Esophagus squamous epithelium (tissue), 5 donors: ENCODE measurements around the gene IFT43. TPM values are rescaled to one million over a fixed set of nuclear protein-coding genes. Genes with fewer than 3 reads are reported as not detected.
A peak's percentile ranks its signal among the peaks of the same experiment; 100 is the strongest.

Experiments
- DNase-seq: peaks from one replicate; lab custom pipeline; 2025; lab: John Stamatoyannopoulos, UW
- H3K27ac ChIP-seq, 4 donors: fragments of 200-600 bp; sonication (generic); one replicate each; pipeline ENCODE4 v1.5.1; 2016 to 2019; ENCODE audit warnings: mild to moderate bottlenecking in 1 of 4
- H3K27me3 ChIP-seq, 4 donors: fragments of 200-600 bp; sonication (generic); 1 replicate in 3 of 4; 2 replicates in 1 of 4; pipeline versions ENCODE4 v1.5.1 to v1.6.0; 2017 to 2021; ENCODE audit warnings: antibody characterized with exemption in 1 of 4
- H3K36me3 ChIP-seq, 3 donors: fragments of 200-600 bp; sonication (generic); one replicate each; pipeline ENCODE4 v1.5.1; 2016 to 2019
- H3K4me1 ChIP-seq, 3 donors: fragments of 200-600 bp; sonication (generic); one replicate each; pipeline ENCODE4 v1.5.1; 2017 to 2019
- H3K4me3 ChIP-seq, 4 donors: fragments of 200-600 bp; sonication (generic); 1 replicate in 3 of 4; 2 replicates in 1 of 4; pipeline ENCODE4 v1.5.1; 2016 to 2019; ENCODE audit warnings: mild to moderate bottlenecking in 2 of 4, moderate library complexity in 1 of 4
- H3K9me3 ChIP-seq, 3 donors: fragments of 200-600 bp; sonication (generic); one replicate each; pipeline ENCODE4 v1.5.1; 2016 to 2019
- POLR2A ChIP-seq, 4 donors: fragments of 450-650 bp; IDR thresholded peaks; one replicate each; pipeline ENCODE4 v1.6.1; 2017; ENCODE audit warnings: antibody characterized with exemption in 4 of 4, mild to moderate bottlenecking in 4 of 4, moderate library complexity in 3 of 4
- WGBS, 2 donors: methylation state at CpG; one replicate each; pipeline ENCODE4 v1.1.5; 2018; 5-methylcytosine and 5-hydroxymethylcytosine counted together
- intact Hi-C: fragments of 100-400 bp; cut with DNase I; formaldehyde crosslinking; loops from one replicate; pipeline ENCODE4 v1.15.0; 2022
- total RNA-seq, 4 donors: library from RNA; depleted of rRNA; stranded (reverse); fragments of >200 nt; gene quantifications; one replicate each; pipeline ENCODE4 v1.1.0, GENCODE V29; 2016
- TF ChIP-seq, protein P1 (sequence below), 6 experiments: fragments of 450-650 bp in 4 of 6; fragments of 200-600 bp in 2 of 6; sonication (generic) in 2 of 6; IDR thresholded peaks; one replicate each; pipeline ENCODE4 v1.5.1; 2016 to 2019; ENCODE audit warnings: antibody characterized with exemption in 6 of 6, mild to moderate bottlenecking in 4 of 6, moderate library complexity in 4 of 6
- donor health status: DM: yes; HTN: yes; CAD: no.

Gene IFT43
- total RNA-seq, 4 donors from 2014 or later, result 15.4 to 28.8 (median 17.5) TPM

DNA sequence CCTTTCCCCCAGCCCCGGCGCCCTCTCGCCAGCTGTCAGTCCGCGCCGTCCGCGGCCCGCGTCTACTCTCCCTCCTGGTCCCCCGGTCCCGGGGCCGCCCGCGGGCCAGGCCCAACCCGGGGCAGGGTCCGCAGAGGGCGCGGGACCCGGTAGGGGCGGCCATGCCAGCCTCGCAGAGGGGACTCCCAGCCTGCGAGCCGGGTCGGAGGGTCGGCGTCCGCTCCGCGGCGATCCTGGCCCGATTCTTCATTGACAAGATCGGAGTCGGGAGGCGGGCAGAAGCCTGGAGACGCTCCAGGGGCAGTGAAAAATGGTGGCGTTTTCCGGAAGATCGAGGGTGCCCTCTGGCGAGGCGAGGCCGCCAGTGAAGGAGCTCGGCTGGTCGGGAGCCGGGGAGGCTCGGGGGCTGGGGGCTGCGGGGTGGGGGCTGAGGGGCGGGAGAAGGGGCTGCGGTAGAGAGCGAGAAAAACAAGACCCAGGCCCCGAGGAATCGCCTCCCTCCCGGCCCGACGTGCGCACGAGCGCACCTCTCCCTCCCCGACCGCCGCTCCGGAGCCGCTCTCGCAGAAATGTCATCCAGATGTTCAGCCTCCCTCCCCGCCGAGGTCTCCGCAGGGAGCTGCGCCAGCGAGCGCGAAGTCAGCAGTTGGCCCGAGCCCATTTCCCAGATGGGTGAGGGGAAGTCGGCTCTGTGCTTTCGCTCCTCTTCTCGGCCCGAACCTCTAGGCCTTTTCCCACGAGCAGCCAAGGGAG is 3.1 kb upstream of the IFT43 start:
- TF ChIP-seq, protein P1, sequence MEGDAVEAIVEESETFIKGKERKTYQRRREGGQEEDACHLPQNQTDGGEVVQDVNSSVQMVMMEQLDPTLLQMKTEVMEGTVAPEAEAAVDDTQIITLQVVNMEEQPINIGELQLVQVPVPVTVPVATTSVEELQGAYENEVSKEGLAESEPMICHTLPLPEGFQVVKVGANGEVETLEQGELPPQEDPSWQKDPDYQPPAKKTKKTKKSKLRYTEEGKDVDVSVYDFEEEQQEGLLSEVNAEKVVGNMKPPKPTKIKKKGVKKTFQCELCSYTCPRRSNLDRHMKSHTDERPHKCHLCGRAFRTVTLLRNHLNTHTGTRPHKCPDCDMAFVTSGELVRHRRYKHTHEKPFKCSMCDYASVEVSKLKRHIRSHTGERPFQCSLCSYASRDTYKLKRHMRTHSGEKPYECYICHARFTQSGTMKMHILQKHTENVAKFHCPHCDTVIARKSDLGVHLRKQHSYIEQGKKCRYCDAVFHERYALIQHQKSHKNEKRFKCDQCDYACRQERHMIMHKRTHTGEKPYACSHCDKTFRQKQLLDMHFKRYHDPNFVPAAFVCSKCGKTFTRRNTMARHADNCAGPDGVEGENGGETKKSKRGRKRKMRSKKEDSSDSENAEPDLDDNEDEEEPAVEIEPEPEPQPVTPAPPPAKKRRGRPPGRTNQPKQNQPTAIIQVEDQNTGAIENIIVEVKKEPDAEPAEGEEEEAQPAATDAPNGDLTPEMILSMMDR (IDR thresholded peaks at IDR 0.05), result peak in 5 of 6 experiments; percentile 27 to 58 (median 47)
- no peak for TF ChIP-seq POLR2A (IDR thresholded peaks at IDR 0.05)
- Histone ChIP-seq H3K4me1 (peaks cover 13 to 74% (median 29%) of the 10 kb centered on the region in 3 donors), H3K9me3 (no peaks in the 10 kb centered on the region), H3K27ac (peak overlapping the region; percentile 88 to 97 (median 92)), H3K4me3 (peak overlapping the region; percentile 63 to 91 (median 72)), H3K27me3 (no peaks in the 10 kb centered on the region), H3K36me3 (no peaks in the 10 kb centered on the region)
- 0% methylated on average over 9 of the region's 77 CpGs for WGBS, 2 donors
- intact Hi-C loops, result loop anchor here (5.0 kb wide), 2 partner anchors 75 to 275 kb away; no protein-coding TSS in a partner anchor
- DNase-seq, result no peak

DNA sequence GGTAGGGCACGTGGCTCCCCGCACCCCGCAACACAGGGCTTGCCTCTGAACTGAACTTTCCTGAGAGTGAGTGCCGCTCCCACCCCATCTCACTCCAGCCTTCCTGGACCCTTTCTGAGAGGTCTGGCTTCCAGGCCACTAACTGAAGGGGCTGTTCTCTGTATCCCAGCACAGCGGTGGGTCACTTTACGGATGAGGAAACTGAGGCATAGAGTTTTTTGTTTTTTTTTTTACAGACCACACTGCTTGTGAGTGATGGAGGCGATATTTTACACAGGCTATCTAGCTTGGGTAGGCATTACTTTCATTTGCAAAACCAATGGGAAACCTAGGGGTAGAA is 2.6 kb upstream of the IFT43 start:
- Histone ChIP-seq H3K4me3 (peak overlapping the region; percentile 63 to 91 (median 72)), H3K9me3 (no peaks in the 10 kb centered on the region), H3K27me3 (no peaks in the 10 kb centered on the region), H3K27ac (peak overlapping the region; percentile 88 to 97 (median 92)), H3K36me3 (no peaks in the 10 kb centered on the region), H3K4me1 (peaks cover 13 to 68% (median 28%) of the 10 kb centered on the region in 3 donors)
- no peak for DNase-seq
- 50 to 58% methylated on average over 2 to 4 of the region's 7 CpGs for WGBS, 2 donors
- intact Hi-C loops, result loop anchor here (5.0 kb wide), 2 partner anchors 76 to 276 kb away; no protein-coding TSS in a partner anchor
- no peak for TF ChIP-seq POLR2A (IDR thresholded peaks at IDR 0.05)
- TF ChIP-seq, protein P1 (IDR thresholded peaks at IDR 0.05), result no peak

DNA sequence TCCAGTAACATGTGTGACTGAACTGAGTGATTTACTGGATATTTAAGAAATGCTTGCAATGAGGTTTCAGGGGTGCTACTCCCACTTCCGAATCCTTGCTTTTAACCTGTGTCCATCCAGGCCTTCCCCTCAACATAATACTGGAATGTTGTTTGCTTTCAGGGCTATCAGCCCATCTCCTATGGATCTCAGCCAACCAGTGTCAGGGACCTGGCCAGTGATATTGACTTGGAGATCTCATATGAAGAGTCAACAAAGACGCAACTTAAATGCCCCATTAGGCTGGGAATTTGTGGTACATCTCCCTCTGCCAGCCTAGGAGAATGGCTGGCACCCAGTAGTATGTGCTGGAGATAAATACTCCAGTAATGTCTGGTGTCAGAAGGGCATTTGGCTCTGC is 889 bp upstream of the IFT43 start:
- 88% methylated on average over 1 to 2 of the region's 2 CpGs for WGBS, 2 donors
- peaks cover 0 to 10% (median 0%) of the 10 kb centered on the region in 3 donors for H3K36me3 ChIP-seq
- no peak for TF ChIP-seq POLR2A (IDR thresholded peaks at IDR 0.05)
- TF ChIP-seq, protein P1 (IDR thresholded peaks at IDR 0.05), result no peak
- H3K27me3 ChIP-seq, result no peaks in the 10 kb centered on the region
- intact Hi-C loops, result loop anchor here (5.0 kb wide), 2 partner anchors 77 to 277 kb away; no protein-coding TSS in a partner anchor
- DNase-seq, result no peak
- no peaks in the 10 kb centered on the region for H3K9me3 ChIP-seq
- H3K4me3 ChIP-seq, result no peak overlapping the region
- peak overlapping the region in 3 of 4 donors; percentile 91 to 93 (median 92) for H3K27ac ChIP-seq
- H3K4me1 ChIP-seq, result peaks cover 13 to 60% (median 29%) of the 10 kb centered on the region in 3 donors

DNA sequence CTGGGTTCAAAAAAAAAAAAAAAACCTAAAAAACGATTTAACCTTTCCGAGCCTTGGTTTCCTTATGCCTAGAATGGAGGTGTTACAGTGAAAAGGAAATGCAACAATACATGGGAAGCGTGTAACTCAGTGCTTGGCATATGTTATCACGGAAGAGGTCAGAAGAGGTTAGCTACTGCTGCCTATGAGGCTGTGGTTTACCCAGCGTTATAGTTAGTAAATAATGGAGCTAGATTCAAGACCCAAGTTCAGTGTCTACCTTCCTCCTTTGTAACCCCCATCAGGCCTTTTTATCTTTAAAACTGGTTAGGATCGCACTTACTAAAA is 839 bp downstream of the IFT43 start:
- H3K27ac ChIP-seq, result peak overlapping the region in 3 of 4 donors; percentile 91 to 94 (median 93)
- H3K4me1 ChIP-seq, result peaks cover 2 to 43% (median 20%) of the 10 kb centered on the region in 3 donors
- peaks cover 0 to 26% (median 0%) of the 10 kb centered on the region in 3 donors for H3K36me3 ChIP-seq
- no peaks in the 10 kb centered on the region for H3K27me3 ChIP-seq
- 20 to 23% methylated on average over 6 of the region's 6 CpGs for WGBS, 2 donors
- intact Hi-C loops, result no loop called here
- H3K9me3 ChIP-seq, result no peaks in the 10 kb centered on the region
- peak overlapping the region; percentile 72 to 89 (median 81) for H3K4me3 ChIP-seq
- no peak for DNase-seq
- no peak for TF ChIP-seq POLR2A (IDR thresholded peaks at IDR 0.05)
- TF ChIP-seq, protein P1 (IDR thresholded peaks at IDR 0.05), result no peak
